ENCODE data around the gene STK16. TPM values are rescaled to one million over a fixed set of nuclear protein-coding genes. Genes with fewer than 3 reads are reported as not detected.
A peak's percentile ranks its signal among the peaks of the same experiment; 100 is the strongest.

STK16 gene
- total and polyA plus RNA-seq, 4 donors, result 5.8 to 44.3 (median 23.7) TPM

GRCh38 chr2:219206328-219207133, 38.7 kb upstream of the STK16 start, which contains the start of gene ZFAND2B (continued):
- TF ChIP-seq, protein P1, sequence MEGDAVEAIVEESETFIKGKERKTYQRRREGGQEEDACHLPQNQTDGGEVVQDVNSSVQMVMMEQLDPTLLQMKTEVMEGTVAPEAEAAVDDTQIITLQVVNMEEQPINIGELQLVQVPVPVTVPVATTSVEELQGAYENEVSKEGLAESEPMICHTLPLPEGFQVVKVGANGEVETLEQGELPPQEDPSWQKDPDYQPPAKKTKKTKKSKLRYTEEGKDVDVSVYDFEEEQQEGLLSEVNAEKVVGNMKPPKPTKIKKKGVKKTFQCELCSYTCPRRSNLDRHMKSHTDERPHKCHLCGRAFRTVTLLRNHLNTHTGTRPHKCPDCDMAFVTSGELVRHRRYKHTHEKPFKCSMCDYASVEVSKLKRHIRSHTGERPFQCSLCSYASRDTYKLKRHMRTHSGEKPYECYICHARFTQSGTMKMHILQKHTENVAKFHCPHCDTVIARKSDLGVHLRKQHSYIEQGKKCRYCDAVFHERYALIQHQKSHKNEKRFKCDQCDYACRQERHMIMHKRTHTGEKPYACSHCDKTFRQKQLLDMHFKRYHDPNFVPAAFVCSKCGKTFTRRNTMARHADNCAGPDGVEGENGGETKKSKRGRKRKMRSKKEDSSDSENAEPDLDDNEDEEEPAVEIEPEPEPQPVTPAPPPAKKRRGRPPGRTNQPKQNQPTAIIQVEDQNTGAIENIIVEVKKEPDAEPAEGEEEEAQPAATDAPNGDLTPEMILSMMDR (IDR thresholded peaks at IDR 0.05; ENCODE audit: low read depth, low read length, missing input control), result peak; percentile 2
- TF ChIP-seq YY1 (IDR thresholded peaks at IDR 0.05), result peak; percentile 30
- no peak for TF ChIP-seq EGR1 (IDR thresholded peaks at IDR 0.05; ENCODE audit: low read depth in 2 of 2)
- no peak for TF ChIP-seq MAX (IDR thresholded peaks at IDR 0.05)
- peak in 1 of 2 donors; percentile 52 for TF ChIP-seq RAD21 (IDR thresholded peaks at IDR 0.05)
- peak; percentile 33 for TF ChIP-seq SP1 (IDR thresholded peaks at IDR 0.05)

DNA sequence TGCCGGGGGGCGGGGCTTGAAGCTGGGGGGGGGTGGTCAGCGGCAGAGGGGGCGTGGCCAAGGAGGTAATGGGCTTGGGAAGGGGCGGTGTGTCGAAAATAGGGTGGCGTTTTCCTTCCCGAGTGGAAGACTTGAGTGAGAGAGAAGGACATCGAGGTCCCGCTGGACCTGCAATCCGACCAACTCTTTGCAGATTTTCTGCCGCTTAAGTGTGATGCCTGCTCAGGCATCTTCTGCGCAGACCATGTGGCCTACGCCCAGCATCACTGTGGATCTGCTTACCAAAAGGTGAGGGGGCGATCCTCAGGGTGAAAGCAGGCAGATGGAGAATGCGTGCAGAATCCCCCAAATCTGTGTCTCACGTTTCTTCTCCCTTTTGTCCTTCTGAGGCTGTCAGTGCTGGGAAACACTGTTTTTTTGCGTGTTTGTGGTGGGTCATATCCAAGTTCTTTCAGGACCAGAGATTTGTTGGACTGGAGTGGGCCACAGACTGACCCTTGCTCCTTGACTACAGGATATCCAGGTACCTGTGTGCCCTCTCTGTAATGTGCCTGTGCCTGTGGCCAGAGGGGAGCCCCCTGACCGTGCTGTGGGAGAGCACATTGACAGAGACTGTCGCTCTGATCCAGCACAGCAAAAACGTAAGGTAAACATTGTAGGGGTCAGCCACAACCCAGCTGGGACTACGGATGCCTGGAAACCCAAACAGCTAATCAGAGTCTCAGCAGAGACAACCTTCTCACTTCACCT, 38.0 kb upstream of the STK16 start:
- H3K4me1 ChIP-seq (ENCODE audit: control insufficient read depth in 4 of 4, insufficient read depth in 4 of 4, low read length in 3 of 4), result peaks cover 3 to 26% (median 23%) of the 10 kb centered on the region in 4 donors
- DNase-seq (ENCODE audit: low spot score), result peak; percentile 40
- H3K9me3 ChIP-seq (ENCODE audit: control insufficient read depth in 4 of 4, low read length in 3 of 4), result no peaks in the 10 kb centered on the region
- no peaks in the 10 kb centered on the region for H3K27me3 ChIP-seq (ENCODE audit: control insufficient read depth in 4 of 4, insufficient read depth in 4 of 4, low read length in 3 of 4)
- H3K36me3 ChIP-seq (ENCODE audit: control insufficient read depth in 4 of 4, insufficient read depth in 3 of 4, low read depth in 1 of 4, low read length in 3 of 4), result peaks cover 2 to 16% (median 8%) of the 10 kb centered on the region in 4 donors
- H3K4me3 ChIP-seq (ENCODE audit: low read depth in 1 of 3, low read length in 3 of 3), result peak overlapping the region; percentile 11 to 95 (median 78)
- H3K9ac ChIP-seq (ENCODE audit: low read depth in 1 of 2, low read length in 2 of 2), result peak overlapping the region; percentile 23 to 32
- H3K27ac ChIP-seq (ENCODE audit: low read depth in 1 of 2, low read length in 2 of 2), result peak overlapping the region; percentile 95 to 97
- WGBS, result 9% methylated on average over 22 of the region's 22 CpGs
- TF ChIP-seq REST (IDR thresholded peaks at IDR 0.05) (peak; percentile 10), FOXA2 (IDR thresholded peaks at IDR 0.05) (no peak)

DNA sequence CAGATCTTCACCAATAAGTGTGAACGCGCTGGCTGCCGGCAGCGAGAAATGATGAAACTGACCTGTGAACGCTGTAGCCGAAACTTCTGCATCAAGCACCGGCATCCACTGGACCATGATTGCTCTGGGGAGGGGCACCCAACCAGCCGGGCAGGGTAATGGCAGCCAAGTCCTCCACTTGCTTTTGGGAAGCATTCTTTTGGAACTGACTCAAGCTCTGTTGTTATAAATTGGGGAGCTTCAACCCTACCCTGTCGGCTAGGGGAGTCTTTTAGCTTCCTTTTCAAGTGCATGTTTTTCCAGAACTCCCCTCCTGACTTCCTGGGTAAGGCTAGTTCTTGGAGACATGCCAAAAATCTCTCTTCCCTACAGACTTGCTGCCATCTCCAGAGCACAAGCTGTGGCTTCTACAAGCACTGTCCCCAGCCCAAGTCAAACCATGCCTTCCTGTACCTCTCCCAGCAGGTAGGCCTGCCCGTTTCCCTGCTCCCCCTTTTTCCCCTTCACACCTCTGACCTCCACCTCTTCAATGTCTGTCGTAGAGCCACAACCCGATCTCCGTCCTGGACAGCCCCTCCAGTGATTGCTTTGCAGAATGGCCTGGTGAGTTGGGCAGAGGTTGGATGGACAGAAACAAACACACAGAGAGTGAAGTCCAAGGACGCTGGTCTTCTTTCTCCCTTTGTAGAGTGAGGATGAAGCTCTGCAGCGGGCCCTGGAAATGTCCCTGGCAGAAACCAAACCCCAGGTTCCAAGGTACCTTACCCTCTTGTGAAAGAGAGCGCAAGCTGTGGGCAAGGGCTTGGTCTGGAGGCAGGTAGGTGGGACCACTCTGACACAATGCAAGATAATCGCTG, 37.2 kb upstream of the STK16 start:
- peak; percentile 42 for DNase-seq (ENCODE audit: low spot score)
- no peak for TF ChIP-seq JUND (IDR thresholded peaks at IDR 0.05)
- peak; percentile 69 to 73 for TF ChIP-seq HNF4A (conservative IDR thresholded peaks at IDR 0.05)
- peak in 1 of 2 donors; percentile 20 for TF ChIP-seq RXRA (IDR thresholded peaks at IDR 0.05)
- peak; percentile 30 for TF ChIP-seq SP1 (IDR thresholded peaks at IDR 0.05)
- Histone ChIP-seq H3K27ac (ENCODE audit: low read depth in 1 of 2, low read length in 2 of 2) (peak overlapping the region; percentile 95 to 97), H3K4me1 (ENCODE audit: control insufficient read depth in 4 of 4, insufficient read depth in 4 of 4, low read length in 3 of 4) (peaks cover 3 to 26% (median 23%) of the 10 kb centered on the region in 4 donors), H3K36me3 (ENCODE audit: control insufficient read depth in 4 of 4, insufficient read depth in 3 of 4, low read depth in 1 of 4, low read length in 3 of 4) (peaks cover 5 to 21% (median 9%) of the 10 kb centered on the region in 4 donors), H3K9me3 (ENCODE audit: control insufficient read depth in 4 of 4, low read length in 3 of 4) (no peaks in the 10 kb centered on the region), H3K4me3 (ENCODE audit: low read depth in 1 of 3, low read length in 3 of 3) (peak overlapping the region in 1 of 3 donors; percentile 78), H3K9ac (ENCODE audit: low read depth in 1 of 2, low read length in 2 of 2) (no peak overlapping the region), H3K27me3 (ENCODE audit: control insufficient read depth in 4 of 4, insufficient read depth in 4 of 4, low read length in 3 of 4) (no peaks in the 10 kb centered on the region)
- WGBS, result 33% methylated on average over 17 of the region's 17 CpGs

All from liver (tissue), 9 donors.